ENCODE data around the gene GNB5.

GRCh38 chr15:52218816-52219215 is 27.6 kb upstream of the GNB5 start:
- TF ChIP-seq CTCF (IDR thresholded peaks at IDR 0.05) = no peak
- no peak for TF ChIP-seq POLR2A (IDR thresholded peaks at IDR 0.05)
